Right cardiac atrium (tissue), 5 donors: Measurements from ENCODE around the gene NOP56. TPM values are rescaled to one million over a fixed set of nuclear protein-coding genes. Genes with fewer than 3 reads are reported as not detected.
A peak's percentile ranks its signal among the peaks of the same experiment; 100 is the strongest.
"Not testable (repeated sequence)": the region's sequence is repeated elsewhere in the genome, so short reads cannot be mapped to it uniquely, and the experiment has no call there.

Source experiments
- ATAC-seq, 2 donors: fragments of 200-7000 bp; cut with Tn5 transposase; one replicate each; pipeline versions ENCODE4 v1.8.0 to v1.9.1; 2020; ENCODE audit warnings: moderate library complexity in 2 of 2, mild to moderate bottlenecking in 1 of 2
- DNase-seq, 3 donors: peaks; one replicate each; pipeline ENCODE4 v3.0.0-alpha.2; 2020
- H3K27ac ChIP-seq: one replicate; pipeline ENCODE4 v1.5.1; 2013; ENCODE audit warnings: mild to moderate bottlenecking, low read length, control low read depth, moderate library complexity
- H3K27me3 ChIP-seq: one replicate; pipeline ENCODE4 v1.6.1; 2013; ENCODE audit not compliant: control insufficient read depth, insufficient read depth
- H3K4me1 ChIP-seq: one replicate; pipeline ENCODE4 v1.6.1; 2013; ENCODE audit warnings: low read length; ENCODE audit not compliant: control insufficient read depth, insufficient read depth
- H3K4me3 ChIP-seq: one replicate; pipeline ENCODE4 v1.5.1; 2013; ENCODE audit warnings: low read length, control low read depth
- H3K9me3 ChIP-seq: one replicate; pipeline ENCODE4 v1.6.1; 2013; ENCODE audit warnings: low read length; ENCODE audit not compliant: control insufficient read depth
- WGBS: extraction: QIAGEN DNeasy Blood & Tissue Kit; methylation state at CpG from one replicate; pipeline ENCODE4 v1.1.7; 2013; 5-methylcytosine and 5-hydroxymethylcytosine counted together
- intact Hi-C, 4 donors: fragments of 100-400 bp; cut with DNase I; formaldehyde crosslinking; loops; one replicate each; pipeline versions ENCODE4 v1.11.0 to v1.14.0; 2022 to 2023
- polyA plus RNA-seq: library from polyadenylated mRNA; stranded (reverse); fragments of 200-250 nt; gene quantifications from one replicate; pipeline ENCODE4 v1.2.3, GENCODE V29; 2013
- total RNA-seq, 4 donors: library from RNA; stranded (reverse); fragmentation: NEBNext Ultra II Directional; extraction: Animal tissue kit (Norgen Biotek cat#: 25700); gene quantifications; one replicate each; pipeline ENCODE4 v1.2.1, GENCODE V29; 2021
- donor health status: healthy with polysubstance abuse.
- donor health status: DM: no; HTN: yes; CAD: no.
- donor health status: DM: no; HTN: no; CAD: no.
- donor health status: DM: no; HTN: yes; CAD: no; lungs with severe emphysema.
- donor health status: DM: yes; HTN: yes; CAD: no.

The NOP56 gene
- total and polyA plus RNA-seq, 5 donors = 40.9 to 69.2 (median 60.2) TPM

- no peak for ATAC-seq
- 80% methylated on average over 13 of the region's 13 CpGs for WGBS
- Histone ChIP-seq H3K9me3 (no peaks in the 10 kb centered on the region), H3K4me3 (no peak overlapping the region), H3K27ac (no peak overlapping the region), H3K4me1 (no peaks in the 10 kb centered on the region), H3K27me3 (no peaks in the 10 kb centered on the region)
- intact Hi-C loops = no loop called here
- DNase-seq = no peak
Observed at GRCh38 chr20:2695206-2695983, 43.0 kb downstream of the NOP56 start.

GRCh38 chr20:2695984-2696525, 43.6 kb downstream of the NOP56 start:
- ATAC-seq, intact Hi-C loops, H3K4me3 ChIP-seq, DNase-seq, H3K27me3 ChIP-seq, H3K27ac ChIP-seq, H3K9me3 ChIP-seq, H3K4me1 ChIP-seq: not testable (repeated sequence)
- WGBS = 97% methylated on average over 12 of the region's 12 CpGs

- H3K27ac ChIP-seq = no peak overlapping the region
- H3K27me3 ChIP-seq = no peaks in the 10 kb centered on the region
- 95% methylated on average over 9 of the region's 9 CpGs for WGBS
- H3K4me1 ChIP-seq = no peaks in the 10 kb centered on the region
- no peak for DNase-seq
- H3K4me3 ChIP-seq = no peak overlapping the region
- ATAC-seq = no peak
- intact Hi-C loops = no loop called here
- H3K9me3 ChIP-seq = no peaks in the 10 kb centered on the region
Observed at GRCh38 chr20:2696646-2697045, 44.2 kb downstream of the NOP56 start.

- H3K27ac ChIP-seq = no peak overlapping the region
- DNase-seq (no peak), ATAC-seq (no peak)
- H3K27me3 ChIP-seq = no peaks in the 10 kb centered on the region
- no peak overlapping the region for H3K4me3 ChIP-seq
- intact Hi-C loops = no loop called here
- H3K9me3 ChIP-seq = no peaks in the 10 kb centered on the region
- WGBS = 74% methylated on average over 3 of the region's 3 CpGs
- H3K4me1 ChIP-seq = no peaks in the 10 kb centered on the region
Observed at GRCh38 chr20:2697768-2698167, 45.3 kb downstream of the NOP56 start.

- peak in 1 of 3 donors; percentile 34 for DNase-seq
- Histone ChIP-seq H3K9me3 (no peaks in the 10 kb centered on the region), H3K4me1 (no peaks in the 10 kb centered on the region), H3K4me3 (no peak overlapping the region), H3K27ac (no peak overlapping the region), H3K27me3 (no peaks in the 10 kb centered on the region)
- 74% methylated on average over 4 of the region's 4 CpGs for WGBS
- ATAC-seq = no peak
- intact Hi-C loops = no loop called here
Observed at GRCh38 chr20:2698186-2698817, 45.9 kb downstream of the NOP56 start.

- Histone ChIP-seq H3K4me1 (no peaks in the 10 kb centered on the region), H3K27me3 (no peaks in the 10 kb centered on the region), H3K27ac (no peak overlapping the region), H3K9me3 (no peaks in the 10 kb centered on the region), H3K4me3 (no peak overlapping the region)
- DNase-seq = no peak
- no peak for ATAC-seq
- intact Hi-C loops = no loop called here
- WGBS = 79% methylated on average over 4 of the region's 4 CpGs
Observed at GRCh38 chr20:2698912-2699311, 46.5 kb downstream of the NOP56 start.

GRCh38 chr20:2699775-2700413, 47.5 kb downstream of the NOP56 start:
- H3K9me3 ChIP-seq = no peaks in the 10 kb centered on the region
- DNase-seq (no peak), ATAC-seq (no peak)
- no peaks in the 10 kb centered on the region for H3K4me1 ChIP-seq
- no peak overlapping the region for H3K27ac ChIP-seq
- WGBS = 79% methylated on average over 5 of the region's 5 CpGs
- no peaks in the 10 kb centered on the region for H3K27me3 ChIP-seq
- H3K4me3 ChIP-seq = no peak overlapping the region
- intact Hi-C loops = no loop called here

GRCh38 chr20:2700913-2701620, 48.6 kb downstream of the NOP56 start:
- Histone ChIP-seq H3K27ac (no peak overlapping the region), H3K27me3 (no peaks in the 10 kb centered on the region), H3K9me3 (no peaks in the 10 kb centered on the region), H3K4me3 (no peak overlapping the region), H3K4me1 (no peaks in the 10 kb centered on the region)
- no peak for ATAC-seq
- peak in 1 of 3 donors; percentile 15 for DNase-seq
- WGBS = 66% methylated on average over 9 of the region's 9 CpGs
- intact Hi-C loops = no loop called here

GRCh38 chr20:2701671-2702081, 49.2 kb downstream of the NOP56 start:
- Histone ChIP-seq H3K27ac (no peak overlapping the region), H3K4me3 (no peak overlapping the region), H3K9me3 (no peaks in the 10 kb centered on the region), H3K4me1 (no peaks in the 10 kb centered on the region), H3K27me3 (no peaks in the 10 kb centered on the region)
- ATAC-seq (no peak), DNase-seq (no peak)
- intact Hi-C loops = no loop called here
- 79% methylated on average over 5 of the region's 5 CpGs for WGBS

GRCh38 chr20:2703716-2704475, 51.5 kb downstream of the NOP56 start:
- intact Hi-C loops = no loop called here
- DNase-seq (no peak), ATAC-seq (no peak)
- Histone ChIP-seq H3K4me1 (no peaks in the 10 kb centered on the region), H3K27ac (no peak overlapping the region), H3K4me3 (no peak overlapping the region), H3K9me3 (no peaks in the 10 kb centered on the region), H3K27me3 (no peaks in the 10 kb centered on the region)
- 86% methylated on average over 8 of the region's 8 CpGs for WGBS
